GM12891 (cell line): ENCODE data around the gene ARHGAP15.

Experiments used
- DNase-seq: peaks from one replicate; pipeline ENCODE4 v3.0.0; 2011; ENCODE audit warnings: low spot score; ENCODE audit not compliant: insufficient read length
- FAIRE-seq: peaks from 2 replicates; lab custom pipeline; 2011; peaks lifted over from hg19 to GRCh38; lab: Jason Lieb, UNC
- PAX5 ChIP-seq: IDR thresholded peaks from 2 replicates; pipeline ENCODE4 v1.6.1; 2011; ENCODE audit warnings: low read length, moderate library complexity, mild to moderate bottlenecking; ENCODE audit not compliant: insufficient read depth, severe bottlenecking
- POLR2A ChIP-seq: IDR thresholded peaks from 2 replicates; pipeline ENCODE4 v1.6.1; 2011; ENCODE audit warnings: low read depth, low read length, control low read depth
- POLR2AphosphoS5 ChIP-seq: IDR thresholded peaks from 2 replicates; pipeline ENCODE4 v1.6.1; 2011; ENCODE audit warnings: low read depth, low read length, control low read depth
- POU2F2 ChIP-seq: IDR thresholded peaks from 2 replicates; pipeline ENCODE4 v1.6.1; 2011; ENCODE audit warnings: low read depth, mild to moderate bottlenecking, control low read depth, low read length, moderate library complexity
- SPI1 ChIP-seq: IDR thresholded peaks from 2 replicates; pipeline ENCODE4 v1.6.1; 2011; ENCODE audit warnings: low read depth, low read length, control low read depth
- TAF1 ChIP-seq: IDR thresholded peaks from 2 replicates; pipeline ENCODE4 v1.6.1; 2011; ENCODE audit warnings: low read depth, low read length, control low read depth

Gene ARHGAP15

GRCh38 chr2:143477714-143478443 is 348.7 kb downstream of the ARHGAP15 start:
- FAIRE-seq: peak; percentile 66
- no peak for DNase-seq
- TF ChIP-seq SPI1 (no peak), PAX5 (no peak), POU2F2 (no peak), TAF1 (no peak), POLR2A (no peak), POLR2AphosphoS5 (no peak)

DNA sequence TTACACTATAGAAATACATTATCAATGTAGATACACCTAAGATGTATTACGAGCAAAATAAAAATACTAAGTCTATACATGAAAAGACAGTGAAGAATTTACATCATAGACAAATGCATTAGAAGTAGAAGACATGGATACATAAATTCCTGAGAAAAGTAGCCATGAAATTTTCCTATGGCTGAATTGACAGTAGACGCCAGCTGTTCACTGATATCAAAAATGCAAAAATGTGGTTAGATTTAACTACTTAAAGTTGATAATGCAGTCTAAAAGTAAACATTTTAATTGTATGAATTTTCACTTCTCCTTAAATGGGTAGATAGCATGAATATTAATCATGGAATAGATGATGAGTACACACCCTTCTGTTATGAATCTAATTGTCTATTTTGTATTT is 350.9 kb downstream of the ARHGAP15 start:
- no peak for TF ChIP-seq SPI1
- TF ChIP-seq POLR2AphosphoS5: no peak
- TF ChIP-seq TAF1: no peak
- TF ChIP-seq PAX5: no peak
- TF ChIP-seq POLR2A: no peak
- no peak for TF ChIP-seq POU2F2
- FAIRE-seq (no peak), DNase-seq (no peak)

GRCh38 chr2:143480601-143481236 is 351.5 kb downstream of the ARHGAP15 start:
- TF ChIP-seq POLR2AphosphoS5 (no peak), POLR2A (no peak), PAX5 (no peak), TAF1 (no peak), POU2F2 (no peak), SPI1 (no peak)
- no peak for DNase-seq
- no peak for FAIRE-seq

DNA sequence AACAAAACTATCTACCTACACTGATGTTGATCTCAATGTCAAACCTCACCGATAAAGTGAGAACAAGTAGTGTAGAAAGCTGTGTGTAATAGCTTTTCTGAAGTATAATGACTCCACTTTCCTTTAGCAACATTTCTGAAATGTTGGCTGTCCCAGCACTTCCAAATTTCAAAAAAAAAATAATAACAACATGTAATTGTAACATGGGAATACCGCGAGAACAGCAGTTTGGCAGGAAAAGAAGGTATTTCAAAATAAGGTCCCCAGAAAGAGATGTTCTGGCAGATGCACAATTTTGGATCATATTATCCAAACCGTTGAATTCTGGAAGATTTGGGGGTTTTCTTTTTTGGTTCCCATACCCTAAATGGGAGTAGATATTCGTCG is 352.0 kb downstream of the ARHGAP15 start:
- TF ChIP-seq SPI1 (no peak), TAF1 (no peak)
- DNase-seq: no peak
- no peak for FAIRE-seq

DNA sequence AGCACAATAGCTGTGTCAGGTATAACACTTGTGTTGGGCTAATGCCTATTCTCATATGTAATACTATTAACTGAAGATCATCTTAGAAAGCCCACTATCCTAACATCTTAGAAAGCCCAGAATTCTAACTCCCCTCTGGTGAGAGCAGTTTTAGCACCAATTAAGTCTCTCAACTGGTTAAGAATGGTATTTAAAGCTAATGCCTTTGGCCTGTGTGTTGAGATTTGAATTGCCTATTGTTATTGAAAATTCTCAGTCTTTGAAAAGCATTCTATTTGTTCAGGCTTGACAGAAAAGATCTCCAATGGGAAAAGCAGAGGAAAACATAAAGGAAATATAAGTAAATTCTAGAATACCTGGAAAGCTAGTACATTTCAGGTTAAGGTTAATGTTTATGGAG is 352.5 kb downstream of the ARHGAP15 start:
- no peak for TF ChIP-seq PAX5
- TF ChIP-seq POLR2A: no peak
- no peak for TF ChIP-seq POU2F2
- no peak for TF ChIP-seq TAF1
- no peak for TF ChIP-seq POLR2AphosphoS5
- no peak for TF ChIP-seq SPI1

GRCh38 chr2:143482316-143482715 is 353.1 kb downstream of the ARHGAP15 start:
- TF ChIP-seq PAX5 (no peak), POLR2A (no peak), TAF1 (no peak), POLR2AphosphoS5 (no peak), POU2F2 (no peak), SPI1 (no peak)
- FAIRE-seq (no peak), DNase-seq (no peak)

More for the DNA sequence above, 352.5 kb downstream of the ARHGAP15 start:
- DNase-seq: no peak
- FAIRE-seq: no peak

- DNase-seq (no peak), FAIRE-seq (no peak)
- no peak for TF ChIP-seq PAX5
- TF ChIP-seq POLR2AphosphoS5: no peak
- TF ChIP-seq TAF1: no peak
- TF ChIP-seq POLR2A: no peak
- no peak for TF ChIP-seq POU2F2
- TF ChIP-seq SPI1: no peak
Observed at GRCh38 chr2:143482771-143483170, 353.6 kb downstream of the ARHGAP15 start.

GRCh38 chr2:143486976-143487375 is 357.8 kb downstream of the ARHGAP15 start:
- no peak for FAIRE-seq
- no peak for DNase-seq
- no peak for TF ChIP-seq POU2F2
- TF ChIP-seq PAX5: no peak
- TF ChIP-seq POLR2A: no peak
- no peak for TF ChIP-seq TAF1
- TF ChIP-seq SPI1: no peak
- TF ChIP-seq POLR2AphosphoS5: no peak

DNA sequence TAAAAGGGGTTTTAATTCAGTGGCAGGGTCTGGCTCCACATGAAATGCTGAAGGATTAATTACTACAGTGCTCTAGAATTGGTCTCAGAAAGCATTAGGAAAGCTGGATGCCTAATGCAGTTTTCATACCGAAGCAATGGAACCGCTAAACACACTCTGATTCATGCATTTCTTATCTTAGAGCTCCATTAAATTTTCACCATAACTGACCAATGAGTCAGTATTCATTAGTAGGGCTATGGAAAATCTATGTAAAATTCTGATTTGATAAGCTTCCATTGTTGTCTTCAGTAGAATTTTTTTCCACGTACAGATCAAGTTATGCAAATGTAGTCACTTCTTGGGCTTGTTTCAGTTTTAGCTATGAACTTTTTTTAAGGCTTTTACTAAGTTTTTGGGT is 359.9 kb downstream of the ARHGAP15 start:
- no peak for FAIRE-seq

DNA sequence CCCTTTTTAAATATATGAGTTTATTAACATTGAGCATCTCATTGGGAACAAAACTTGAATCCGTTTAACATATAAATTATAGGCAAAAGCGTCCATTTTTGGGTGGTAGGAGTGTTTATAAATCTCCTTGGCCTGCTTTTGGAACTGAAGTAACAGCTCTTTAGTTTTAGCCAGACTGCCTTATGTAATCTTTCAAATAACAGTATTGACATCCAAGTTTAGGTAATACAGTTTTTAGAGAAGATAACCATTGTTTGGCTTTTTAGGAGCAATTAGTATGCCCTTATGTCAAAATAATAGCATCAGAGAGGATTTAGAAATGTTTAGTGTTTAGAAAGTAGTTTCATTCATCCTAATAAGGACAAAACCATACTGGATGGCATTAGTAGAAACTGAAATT is 361.9 kb downstream of the ARHGAP15 start:
- TF ChIP-seq POLR2AphosphoS5 (no peak), POLR2A (no peak), POU2F2 (no peak), PAX5 (no peak), TAF1 (no peak), SPI1 (no peak)

More for the DNA sequence above, 359.9 kb downstream of the ARHGAP15 start:
- DNase-seq: no peak
- no peak for TF ChIP-seq PAX5
- TF ChIP-seq SPI1: no peak
- TF ChIP-seq POLR2A: no peak
- no peak for TF ChIP-seq POLR2AphosphoS5
- TF ChIP-seq POU2F2: no peak
- no peak for TF ChIP-seq TAF1

More for the DNA sequence above, 361.9 kb downstream of the ARHGAP15 start:
- FAIRE-seq: no peak
- no peak for DNase-seq
